GM19035 (cell line): ENCODE measurements around the gene PRR7.

Source experiments
- ATAC-seq: cut with Tn5 transposase; IDR thresholded peaks from one replicate; pipeline ENCODE4 v1.9.1; 2021; ENCODE audit not compliant: unreplicated experiment

PRR7 gene

GRCh38 chr5:177466861-177467260, 20.2 kb downstream of the PRR7 start:
- no peak for ATAC-seq

GRCh38 chr5:177467436-177467835, 20.8 kb downstream of the PRR7 start:
- no peak for ATAC-seq

- no peak for ATAC-seq
Measured at GRCh38 chr5:177468329-177468684, 21.7 kb downstream of the PRR7 start.

- no peak for ATAC-seq
Measured at GRCh38 chr5:177468685-177469628, 22.3 kb downstream of the PRR7 start.

- ATAC-seq = no peak
Measured at GRCh38 chr5:177469750-177470525, 23.3 kb downstream of the PRR7 start.

- ATAC-seq = no peak
Measured at GRCh38 chr5:177470759-177471536, 24.3 kb downstream of the PRR7 start.

- no peak for ATAC-seq
Measured at GRCh38 chr5:177471610-177472356, 25.2 kb downstream of the PRR7 start.

- no peak for ATAC-seq
Measured at GRCh38 chr5:177472460-177473442, 26.1 kb downstream of the PRR7 start.

- ATAC-seq = no peak
Measured at GRCh38 chr5:177473443-177474001, 26.9 kb downstream of the PRR7 start, which contains the start of gene DBN1. Gene DBN1 (minus strand): TSS chr5:177473634. CDS start chr5:177473521, 113 bp downstream.

GRCh38 chr5:177474002-177474476, 27.4 kb downstream of the PRR7 start:
- ATAC-seq = no peak

GRCh38 chr5:177474846-177475562, 28.4 kb downstream of the PRR7 start:
- ATAC-seq = no peak

GRCh38 chr5:177475563-177476427, 29.2 kb downstream of the PRR7 start:
- no peak for ATAC-seq

- ATAC-seq = no peak
Measured at GRCh38 chr5:177476531-177477233, 30.1 kb downstream of the PRR7 start.

- no peak for ATAC-seq
Measured at GRCh38 chr5:177477701-177478477, 31.3 kb downstream of the PRR7 start.

GRCh38 chr5:177478711-177479646, 32.4 kb downstream of the PRR7 start:
- ATAC-seq = no peak
